NCI-H2081 treated with DMSO at 0.1 percent for 48 hours (cell line): Measurements from ENCODE around the gene SCAMP5.

Experiments used
- DNase-seq: peaks from one replicate; lab custom pipeline; 2025; lab: John Stamatoyannopoulos, UW

Gene SCAMP5

DNA sequence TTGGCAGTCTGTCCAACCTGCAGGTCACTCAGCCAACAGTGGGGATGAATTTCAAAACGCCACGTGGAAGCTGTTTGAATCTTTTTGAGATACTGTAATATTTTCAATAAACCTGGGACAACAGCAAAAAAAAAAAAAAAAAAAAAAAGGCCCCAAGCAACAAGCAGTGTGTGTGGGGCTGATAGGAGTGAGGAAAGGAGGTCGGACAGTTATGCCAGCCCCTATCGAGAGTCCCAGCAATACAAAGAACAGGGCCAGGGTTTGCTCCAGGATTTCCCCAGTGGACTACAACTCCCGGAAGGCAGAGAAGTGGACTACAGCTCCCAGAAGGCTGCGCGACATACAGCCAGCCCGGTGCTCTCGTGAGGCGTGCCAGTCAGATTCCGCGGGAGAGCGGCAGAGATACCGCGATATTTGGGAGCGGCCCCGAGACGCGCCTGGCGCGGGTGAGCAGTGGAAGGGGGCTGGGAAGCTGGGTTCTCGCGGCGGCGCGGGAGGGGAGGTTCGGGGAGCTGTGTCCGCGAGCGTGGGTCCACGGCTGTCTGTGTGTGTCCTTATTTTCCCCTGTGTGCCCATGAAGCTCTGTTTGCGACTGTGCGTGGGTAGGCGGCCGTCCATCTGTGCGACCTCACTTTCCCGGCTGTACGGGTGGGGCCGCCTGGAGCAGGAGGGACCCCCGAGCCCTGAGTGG is 28.0 kb downstream of the SCAMP5 start, which contains the start of gene PPCDC:
Gene PPCDC, plus strand, starts transcription at position 410 of the 691 bp plus-strand sequence. CDS start 4,729 bp downstream, outside the sequence.
- peak; percentile 85 for DNase-seq

DNA sequence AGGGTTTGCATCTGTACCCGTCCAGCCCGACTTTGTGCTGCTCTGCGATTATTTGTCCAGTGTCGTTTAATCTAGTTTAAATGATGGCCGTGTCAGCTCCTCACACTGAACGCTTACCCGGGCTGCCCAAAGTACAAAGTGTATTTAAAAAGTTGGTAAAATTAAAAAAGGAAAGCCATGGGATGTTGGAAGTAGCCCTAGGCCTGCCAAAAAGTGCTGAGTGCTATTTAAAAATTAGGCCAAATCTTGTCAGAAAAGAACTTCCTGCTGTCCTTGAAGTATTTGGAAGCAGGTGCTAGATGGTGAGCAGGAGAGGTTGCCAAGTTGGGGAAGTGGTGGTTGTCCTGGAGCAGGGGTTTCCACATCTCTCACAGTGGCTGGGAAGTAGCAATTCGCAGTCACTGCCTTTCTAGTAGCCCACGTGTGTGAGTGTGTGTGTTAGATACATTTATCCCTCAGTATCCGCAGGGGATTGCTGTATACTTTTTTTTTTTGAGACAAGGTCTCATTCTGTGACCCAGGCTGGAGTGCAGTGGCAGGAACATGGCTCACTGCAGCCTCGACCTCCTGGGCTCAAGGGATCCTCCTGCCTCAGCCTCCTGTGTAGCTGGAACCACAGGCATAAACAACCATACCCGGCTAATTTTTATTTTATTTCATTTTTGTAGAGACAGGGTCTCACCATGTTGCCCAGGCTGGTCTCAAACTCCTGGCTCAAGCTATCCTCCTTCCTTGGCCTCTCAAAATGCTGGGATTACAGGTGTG is 28.7 kb downstream of the SCAMP5 start:
- DNase-seq = no peak

DNA sequence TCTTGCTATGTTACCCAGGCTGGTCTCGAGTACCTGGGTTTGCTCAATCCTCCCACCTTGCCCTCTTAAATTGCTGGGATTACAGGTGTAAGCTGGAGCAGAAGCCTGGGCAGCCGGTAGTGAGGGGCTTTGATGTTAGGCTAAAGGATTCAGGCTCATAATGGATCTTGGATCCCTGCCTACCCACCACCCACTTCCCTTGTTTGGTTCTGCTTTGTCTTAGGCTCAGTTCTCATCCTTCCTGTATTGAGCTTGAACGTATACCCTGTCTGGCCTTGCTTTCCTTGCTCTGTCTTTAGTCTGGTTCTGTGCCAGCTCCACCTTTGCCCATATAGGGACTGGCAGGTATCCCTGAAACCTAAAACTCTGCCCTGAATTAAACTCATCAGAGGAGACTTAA is 29.7 kb downstream of the SCAMP5 start:
- no peak for DNase-seq

DNA sequence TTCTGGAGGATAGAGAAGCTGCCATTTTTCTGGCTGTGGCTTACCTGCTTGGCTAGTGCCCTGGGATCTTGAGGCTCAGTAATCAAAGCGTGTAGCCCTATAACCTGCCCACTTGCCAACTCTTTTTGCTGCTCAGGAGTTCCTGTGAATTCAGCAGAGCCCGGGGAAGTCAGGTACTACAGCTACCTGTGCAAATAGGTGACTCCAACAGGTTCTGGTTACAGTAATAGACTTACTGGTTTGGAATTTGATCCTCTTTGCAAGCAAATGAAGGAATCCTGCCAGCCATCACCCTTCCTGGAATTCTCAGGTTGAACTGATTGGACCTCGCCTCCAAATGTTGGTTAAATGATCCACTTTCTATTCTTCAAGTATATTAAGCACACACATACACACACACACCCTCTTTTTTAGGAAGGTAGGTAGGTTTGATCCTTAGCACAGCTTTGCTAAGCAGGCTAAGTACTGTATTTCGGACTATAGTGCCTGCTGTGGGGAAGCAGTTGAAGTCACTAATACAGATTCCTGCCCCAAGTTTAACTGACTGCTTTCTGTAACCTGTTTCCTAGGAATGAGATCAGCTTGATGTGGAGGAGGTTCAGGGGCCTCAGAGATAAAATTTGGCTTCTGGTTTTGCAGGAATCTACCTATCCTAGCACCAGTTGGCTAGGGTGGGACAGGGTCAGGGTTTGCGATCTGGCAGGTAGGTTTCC is 30.3 kb downstream of the SCAMP5 start:
- DNase-seq = no peak

DNA sequence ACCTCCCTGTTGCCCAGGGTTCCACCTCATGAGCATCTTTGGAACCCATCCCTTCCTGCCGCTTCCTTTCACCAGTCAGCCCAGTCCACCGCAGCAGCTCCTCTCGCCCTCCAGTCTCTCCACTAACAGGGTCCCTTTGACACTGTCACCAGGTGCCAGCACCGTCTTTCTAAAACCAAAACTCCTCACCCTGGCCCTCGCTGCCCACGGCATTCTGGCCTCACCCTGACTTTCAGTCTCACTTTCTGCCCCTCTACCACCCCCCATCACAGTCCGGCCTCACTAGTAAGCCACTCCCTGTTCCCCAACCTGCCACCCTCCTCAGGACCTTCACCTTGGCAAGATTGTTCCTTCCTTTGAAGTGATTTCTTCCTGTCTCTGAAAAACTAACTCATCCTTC is 32.2 kb downstream of the SCAMP5 start:
- DNase-seq = no peak

DNA sequence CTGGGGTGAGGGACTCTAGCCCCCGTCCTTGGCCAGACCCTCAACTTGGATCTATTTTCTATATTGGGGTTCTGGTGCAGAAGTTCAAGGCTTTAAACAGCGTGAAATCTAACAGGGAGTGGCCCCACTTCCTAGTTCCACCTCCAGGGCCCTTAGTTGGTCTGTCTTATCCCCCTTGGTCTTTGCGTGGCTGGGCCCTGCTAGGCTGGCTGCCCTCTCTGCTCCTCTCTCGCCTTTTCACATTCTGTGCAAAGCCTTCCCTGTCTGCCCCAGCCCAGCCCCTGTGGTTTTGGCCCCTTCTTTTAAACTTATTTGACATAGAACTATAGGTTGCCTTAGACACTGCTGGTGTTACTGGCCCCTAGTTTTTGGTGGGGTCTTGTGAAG is 33.6 kb downstream of the SCAMP5 start:
- DNase-seq = no peak

DNA sequence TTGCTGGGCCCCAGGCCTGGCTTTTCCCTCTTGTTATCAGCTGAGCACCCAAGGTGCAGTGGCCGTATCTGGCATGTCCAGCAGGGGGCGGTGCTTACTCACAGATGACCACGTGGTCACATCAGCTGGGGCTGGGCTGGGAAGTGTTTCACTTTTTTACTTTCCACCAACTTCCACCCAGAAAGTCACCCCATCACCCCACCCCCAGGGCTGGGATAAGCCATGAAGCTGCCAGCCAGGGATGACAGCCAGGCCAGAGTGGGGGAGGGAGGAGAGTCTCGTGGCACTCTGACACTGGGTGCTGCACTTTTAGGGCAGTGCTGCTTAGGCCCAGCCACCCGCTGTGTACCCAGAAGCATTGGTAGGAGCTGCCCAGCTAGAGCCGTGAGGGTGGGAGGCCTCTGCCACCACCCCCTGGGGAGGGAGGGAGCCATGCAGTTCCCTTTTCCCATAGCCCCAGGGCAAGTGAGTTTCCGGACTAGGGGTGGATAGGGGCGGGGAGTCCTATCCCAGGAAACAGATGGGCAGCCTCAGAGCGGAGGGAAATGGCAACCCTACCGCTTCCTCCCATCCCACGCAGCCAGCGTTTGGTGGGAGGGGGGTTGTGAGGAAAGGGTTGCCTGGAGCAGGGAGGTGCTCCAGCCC is 34.1 kb downstream of the SCAMP5 start:
- DNase-seq = no peak

DNA sequence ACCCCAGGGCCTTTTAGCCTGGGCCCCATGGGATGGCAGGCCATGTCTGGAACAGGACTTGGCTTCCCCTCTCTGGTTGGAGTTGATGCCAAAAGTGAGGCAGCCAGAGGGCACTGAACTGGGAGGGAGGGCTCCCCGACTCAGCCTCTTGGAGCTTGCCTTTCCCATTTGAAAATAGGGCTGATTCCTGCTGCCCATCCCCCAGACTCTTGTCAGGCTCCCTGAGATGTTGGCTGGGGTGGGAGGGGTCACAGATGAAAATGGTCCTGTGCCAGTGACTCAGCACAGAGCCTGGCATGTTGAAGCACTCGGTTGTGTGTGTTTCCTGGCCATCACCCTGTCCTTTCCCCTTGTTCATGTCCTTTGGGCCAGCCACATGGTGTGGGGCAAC is 34.7 kb downstream of the SCAMP5 start:
- DNase-seq = no peak

DNA sequence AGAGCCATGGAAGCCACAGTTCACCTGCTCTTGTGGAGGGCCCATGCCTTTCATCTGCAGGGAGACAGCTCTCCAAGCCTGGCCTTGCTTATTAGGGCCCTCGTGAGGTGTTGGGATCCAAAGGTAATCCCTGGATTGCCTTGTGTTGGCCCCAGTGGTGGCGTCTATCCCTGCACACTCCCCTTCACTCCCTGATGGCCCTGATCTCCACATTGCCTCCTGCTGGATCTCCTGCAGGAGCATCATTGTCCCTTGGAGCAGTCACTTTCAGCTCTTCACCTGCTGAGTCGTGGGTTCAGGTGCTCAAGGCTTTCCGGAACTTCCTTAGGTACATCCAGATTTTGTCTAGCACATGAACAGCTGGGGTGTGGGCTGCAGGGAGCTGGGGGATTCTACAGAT is 35.1 kb downstream of the SCAMP5 start:
- no peak for DNase-seq

DNA sequence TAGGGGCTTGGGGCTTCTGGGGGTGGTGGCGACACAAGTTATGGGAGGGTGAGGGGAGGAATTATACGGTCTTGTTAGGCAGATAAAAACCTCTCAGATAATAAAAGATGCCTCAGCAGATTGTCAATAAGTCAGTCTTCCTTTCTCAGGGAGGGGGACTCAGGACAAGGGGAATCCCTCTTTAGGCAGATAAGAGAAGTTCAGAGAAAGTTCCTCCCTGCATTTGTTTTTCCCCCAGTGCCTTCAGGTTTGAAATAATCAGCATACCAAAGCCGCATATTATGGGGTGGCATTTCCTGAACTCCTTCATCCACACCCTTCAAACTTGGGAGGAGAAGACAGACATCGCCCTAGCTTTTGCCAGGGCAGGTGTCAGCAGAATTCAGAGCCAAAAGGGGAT is 36.5 kb downstream of the SCAMP5 start:
- DNase-seq = no peak

DNA sequence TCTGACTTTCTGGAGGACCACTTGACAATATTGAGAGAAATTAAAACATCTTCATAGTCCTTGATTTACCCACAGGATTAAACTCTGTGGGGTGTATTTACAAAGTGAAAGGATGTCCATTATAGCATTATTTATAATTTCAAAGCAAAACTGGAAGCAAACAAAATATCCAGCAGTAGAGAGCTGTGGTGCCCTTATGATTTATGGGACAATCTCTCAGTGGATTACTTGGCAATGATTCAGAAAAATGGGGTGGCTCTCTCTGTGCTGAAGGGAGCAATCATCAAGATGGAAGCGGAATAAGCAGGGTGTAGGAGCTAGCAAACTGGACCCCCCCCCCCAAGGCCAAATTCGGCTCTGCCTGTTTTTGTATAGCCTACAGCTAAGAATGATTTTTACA is 37.0 kb downstream of the SCAMP5 start:
- DNase-seq = no peak

DNA sequence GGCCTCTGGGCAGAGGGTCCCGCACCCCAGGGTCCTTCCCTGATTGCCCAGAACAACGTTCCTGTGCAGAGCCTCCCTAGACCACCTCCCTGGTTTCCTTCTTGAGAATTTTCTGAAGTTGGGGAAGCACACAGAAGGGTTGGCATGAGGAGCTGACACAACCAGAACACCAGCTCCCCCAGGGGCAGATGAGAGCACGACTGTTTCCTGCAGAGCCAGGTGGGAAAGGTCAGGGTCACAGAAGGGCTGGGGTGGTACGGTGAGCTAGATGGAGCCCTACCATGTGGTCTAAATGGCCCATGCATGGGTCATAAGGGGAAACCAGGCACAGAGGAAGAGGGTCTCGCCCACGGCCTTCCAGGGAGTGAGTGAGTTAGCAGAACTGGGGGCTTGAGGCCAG is 38.4 kb downstream of the SCAMP5 start:
- DNase-seq = no peak

DNA sequence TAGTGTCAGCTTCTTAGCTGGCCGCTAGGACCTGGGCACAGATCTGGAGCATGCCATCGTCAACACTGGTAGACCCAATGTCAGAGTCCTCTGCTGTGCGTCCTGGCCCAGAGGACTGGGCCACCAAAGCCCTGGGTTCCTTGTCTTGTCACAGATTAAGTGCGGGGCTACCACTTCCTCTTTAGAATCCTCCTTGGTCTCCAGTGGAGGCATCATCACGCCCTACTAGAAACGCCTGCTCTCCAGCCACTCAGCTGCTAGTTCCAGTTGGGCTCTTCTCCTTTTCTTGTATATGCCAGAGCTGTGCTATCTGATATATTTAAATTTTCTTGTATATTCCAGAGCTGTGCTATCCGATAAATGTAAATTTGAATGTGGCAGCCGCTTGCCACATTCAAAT is 39.3 kb downstream of the SCAMP5 start:
- no peak for DNase-seq

DNA sequence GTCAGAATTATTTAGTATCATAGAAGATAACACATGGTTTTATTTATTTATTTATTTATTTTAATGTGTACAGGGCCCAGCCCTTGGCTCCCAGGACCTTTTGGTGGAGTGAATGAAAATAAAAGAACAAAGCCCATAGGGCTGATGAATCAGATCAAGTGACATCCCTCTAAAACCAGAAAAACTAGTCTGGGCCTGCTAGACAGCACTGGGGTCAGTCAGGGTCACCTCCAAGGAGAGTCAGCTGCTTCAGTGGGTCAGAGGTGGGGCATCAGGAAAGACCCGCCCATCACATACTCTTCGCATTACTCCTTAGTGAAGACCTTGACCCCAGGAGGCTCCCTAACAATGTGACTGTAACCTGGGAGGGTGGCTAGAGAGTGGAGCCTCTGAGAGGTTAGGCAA is 40.9 kb downstream of the SCAMP5 start:
- DNase-seq = no peak

DNA sequence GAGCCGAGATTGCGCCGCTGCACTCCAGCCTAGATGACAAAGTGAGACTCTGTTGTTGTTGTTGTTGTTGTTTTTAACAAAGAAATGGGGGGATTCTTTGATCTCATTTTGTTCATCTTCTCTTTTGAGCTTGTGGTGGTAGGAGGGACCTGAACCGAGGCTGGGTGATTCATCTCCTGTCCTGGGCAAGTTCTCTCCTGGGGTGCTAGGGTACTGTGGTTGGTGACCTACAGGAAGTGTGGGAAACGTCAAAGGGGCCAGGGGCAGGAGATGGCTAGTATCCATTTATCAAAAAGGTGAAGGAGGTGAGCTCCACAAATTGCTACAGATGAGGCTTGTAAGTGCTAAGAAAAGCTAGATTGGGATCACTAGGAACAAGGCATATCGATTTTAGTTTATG is 42.3 kb downstream of the SCAMP5 start:
- DNase-seq = no peak

DNA sequence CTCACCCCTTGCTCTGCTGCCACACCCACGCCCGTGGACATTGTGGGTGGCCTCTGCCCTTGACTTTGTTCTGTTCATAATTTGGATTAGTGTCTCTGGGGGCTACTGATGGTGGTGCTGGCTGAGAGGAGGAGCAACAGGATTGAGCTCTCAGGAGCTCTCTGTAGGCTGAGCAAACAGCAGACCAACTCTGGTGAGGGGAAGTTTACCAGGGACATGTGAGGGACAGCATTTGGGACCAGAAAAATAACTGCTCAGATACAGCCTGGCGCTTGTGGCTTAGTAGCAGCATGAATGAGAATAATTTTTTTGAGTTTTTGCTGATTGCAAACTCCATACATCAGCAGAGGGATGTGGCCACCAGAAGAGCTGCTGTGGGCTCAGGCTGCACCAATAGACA is 42.9 kb downstream of the SCAMP5 start:
- DNase-seq = no peak

DNA sequence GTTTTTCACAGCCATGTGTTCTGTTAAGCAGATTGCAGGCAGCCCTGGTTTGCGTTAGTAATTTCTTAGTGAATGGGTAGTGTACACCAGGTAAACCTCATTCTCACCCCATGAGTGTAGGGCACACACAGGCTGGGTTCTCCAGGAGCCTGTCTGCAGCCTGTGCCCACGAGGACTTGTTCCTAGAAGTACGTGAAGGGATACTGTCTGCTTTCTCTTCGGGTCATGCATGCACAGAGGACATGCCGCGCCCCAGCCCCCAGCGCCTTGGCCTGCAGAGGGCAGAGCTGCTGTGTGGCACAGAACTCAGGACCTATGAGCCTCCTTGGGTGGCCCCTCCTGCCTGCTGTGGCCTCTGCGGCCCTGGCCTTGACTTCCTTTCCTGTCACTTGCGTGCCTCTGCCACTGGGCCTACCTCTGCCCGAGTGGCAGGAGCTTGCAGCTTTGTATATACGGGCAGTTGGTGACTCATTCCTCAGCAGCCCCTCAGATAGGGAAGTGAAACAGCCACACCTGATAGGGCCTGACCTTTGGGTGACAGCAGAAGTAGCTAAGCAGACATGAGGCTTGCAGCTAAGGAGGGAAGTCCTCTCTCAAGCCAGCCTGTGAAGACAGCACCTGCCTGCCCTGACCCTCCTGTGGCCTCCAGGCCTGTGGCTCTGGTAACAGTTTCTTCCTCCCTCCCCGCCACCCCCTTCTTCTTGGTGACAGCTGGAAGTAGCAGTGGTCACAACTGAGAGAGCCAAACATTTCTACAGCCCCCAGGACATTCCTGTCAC is 47.6 kb downstream of the SCAMP5 start:
- DNase-seq = no peak

DNA sequence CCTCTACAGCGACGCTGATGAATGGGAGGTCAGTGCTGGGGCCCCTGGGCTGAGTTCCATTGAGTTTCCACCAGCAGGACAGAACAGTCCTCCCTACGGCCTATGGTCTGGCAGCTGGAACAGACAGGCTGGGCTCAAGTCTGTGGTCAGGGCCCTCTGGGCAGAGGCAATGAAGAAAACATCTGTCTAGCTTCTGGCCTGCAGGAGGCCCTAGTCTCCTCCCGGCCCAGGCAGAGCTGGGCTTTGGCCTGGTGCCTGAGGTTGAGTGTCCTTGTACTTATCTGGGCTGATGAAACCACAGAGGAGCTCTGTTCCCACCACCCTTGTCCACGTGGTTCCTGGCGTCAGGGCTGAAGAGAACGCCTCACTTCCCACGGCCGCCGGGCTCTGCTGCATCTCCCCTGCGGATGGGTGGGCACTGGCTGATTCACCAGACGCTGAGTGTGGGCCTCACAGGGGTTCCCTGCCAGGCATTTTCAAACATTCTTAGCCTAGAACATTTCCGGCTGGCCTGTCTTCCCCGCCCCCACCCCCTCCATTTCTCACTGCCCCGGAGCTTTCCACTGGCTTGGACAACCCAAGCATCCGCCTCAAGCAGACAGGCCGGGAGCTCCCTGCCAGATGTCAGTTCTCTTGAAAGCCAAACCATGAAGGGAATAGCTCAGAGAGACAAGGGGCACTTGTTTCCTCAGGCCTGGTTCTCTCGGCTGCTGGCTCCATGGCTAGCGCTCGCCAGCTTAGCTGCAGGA is 48.3 kb downstream of the SCAMP5 start:
- no peak for DNase-seq

DNA sequence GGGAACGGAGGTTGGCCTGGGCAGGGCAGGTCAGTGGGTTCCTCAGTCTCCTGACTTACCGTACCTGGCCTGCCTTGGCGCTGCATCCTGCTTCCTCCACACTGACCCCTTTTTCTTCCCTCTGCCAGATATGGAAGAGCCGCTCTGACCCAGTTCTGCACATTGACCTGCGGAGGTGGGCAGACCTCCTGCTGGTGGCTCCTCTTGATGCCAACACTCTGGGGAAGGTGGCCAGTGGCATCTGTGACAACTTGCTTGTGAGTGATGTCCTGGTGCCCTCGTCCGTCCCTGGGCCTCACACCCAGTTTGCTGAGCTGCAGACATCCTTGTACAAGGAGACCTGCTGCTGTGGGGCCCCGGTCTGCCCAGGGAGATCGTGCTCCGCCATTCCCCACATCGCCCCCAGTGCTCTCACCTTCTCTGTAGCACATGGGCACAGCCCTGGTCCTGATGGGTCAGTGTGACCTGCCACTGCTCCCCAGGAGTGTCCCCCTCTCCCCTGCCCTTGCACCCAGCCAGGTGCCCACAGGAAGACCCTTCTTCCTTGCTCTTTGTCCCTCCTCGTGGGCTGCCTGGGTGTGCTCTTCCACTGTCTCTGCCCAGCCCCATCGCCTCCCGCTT is 49.0 kb downstream of the SCAMP5 start:
- DNase-seq = no peak

DNA sequence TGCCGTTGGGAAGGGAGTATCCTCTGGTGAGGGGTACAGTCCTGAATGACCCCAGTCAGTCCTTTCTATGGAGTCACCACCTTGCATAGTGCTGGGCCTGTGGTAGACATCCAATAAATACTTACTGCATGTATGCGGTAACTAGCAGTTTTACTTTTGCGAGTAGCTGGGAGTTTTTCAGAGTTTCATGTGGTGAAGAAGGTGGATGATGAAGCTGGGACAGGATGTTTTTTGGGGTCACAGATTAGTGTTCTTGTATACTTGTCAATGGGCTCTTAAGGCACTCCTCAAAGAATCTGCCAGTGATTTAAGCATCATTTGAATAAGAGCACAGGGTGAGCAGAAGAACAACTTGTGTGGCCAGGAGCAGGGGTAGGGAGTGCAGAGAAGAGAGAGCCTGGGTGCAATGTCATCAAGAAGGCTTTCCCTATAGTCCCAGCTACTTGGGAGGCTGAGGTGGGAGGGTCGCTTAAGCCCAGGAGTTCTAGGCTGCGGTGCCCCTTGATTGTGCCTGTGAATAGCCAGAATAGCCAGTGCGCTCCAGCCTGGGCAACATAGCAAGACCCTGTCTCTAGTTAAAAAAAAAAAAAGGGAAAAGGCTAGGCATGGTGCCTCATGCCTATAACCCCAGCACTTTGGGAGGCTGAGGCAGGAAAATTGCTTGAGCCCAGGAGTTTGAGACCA is 50.1 kb downstream of the SCAMP5 start:
- DNase-seq = no peak
